Fibroblast of lung (primary cell): ENCODE data around the gene SLC37A1. TPM values are rescaled to one million over a fixed set of nuclear protein-coding genes. Genes with fewer than 3 reads are reported as not detected.

ENCODE experiments used
- DNase-seq, 2 donors: peaks; one replicate each; pipeline versions ENCODE4 v3.0.0 to v3.0.0-alpha.2; 2010; ENCODE audit warnings: low read depth in 2 of 2
- H2AFZ ChIP-seq: 2 replicates; pipeline ENCODE4 v1.5.1; 2012; ENCODE audit warnings: low read length, control low read depth, inconsistent platforms
- H3K27ac ChIP-seq: 2 replicates; pipeline ENCODE4 v1.5.1; 2011; ENCODE audit warnings: low read length, control low read depth; ENCODE audit not compliant: insufficient read depth
- H3K27me3 ChIP-seq: 2 replicates; pipeline ENCODE4 v1.5.1; 2011; ENCODE audit warnings: mild to moderate bottlenecking, low read length; ENCODE audit not compliant: control insufficient read depth, insufficient read depth
- H3K36me3 ChIP-seq: 2 replicates; pipeline ENCODE4 v1.5.1; 2011; ENCODE audit warnings: low read length; ENCODE audit not compliant: control insufficient read depth, insufficient read depth
- H3K4me1 ChIP-seq: 2 replicates; pipeline ENCODE4 v1.5.1; 2011; ENCODE audit warnings: low read length; ENCODE audit not compliant: control insufficient read depth, insufficient read depth; ENCODE audit errors: extremely low read depth
- H3K4me2 ChIP-seq: 2 replicates; pipeline ENCODE4 v1.5.1; 2011; ENCODE audit warnings: low read length, control low read depth; ENCODE audit not compliant: insufficient read depth; ENCODE audit errors: extremely low read depth
- H3K4me3 ChIP-seq, 4 experiments: fragments of 200-600 bp in 1 of 4; sonication (generic) in 1 of 4; replicated peaks in 1 of 4; 2 replicates each; pipeline ENCODE4 v1.5.1; 2011 to 2016; ENCODE audit warnings: low read length in 4 of 4, low read depth in 3 of 4, mild to moderate bottlenecking in 3 of 4, control low read depth in 2 of 4, inconsistent platforms in 1 of 4, mixed read lengths in 1 of 4; ENCODE audit not compliant: insufficient read depth in 1 of 4; ENCODE audit errors: control extremely low read depth in 1 of 4
- H3K79me2 ChIP-seq: 2 replicates; pipeline ENCODE4 v1.5.1; 2012; ENCODE audit warnings: mild to moderate bottlenecking, low read length, inconsistent platforms; ENCODE audit not compliant: control insufficient read depth, insufficient read depth
- H3K9ac ChIP-seq: 2 replicates; pipeline ENCODE4 v1.5.1; 2011; ENCODE audit warnings: mild to moderate bottlenecking, low read length, control low read depth; ENCODE audit not compliant: insufficient read depth
- H3K9me3 ChIP-seq: 2 replicates; pipeline ENCODE4 v1.5.1; 2012; ENCODE audit warnings: low read depth, low read length; ENCODE audit not compliant: control insufficient read depth, insufficient read depth
- H4K20me1 ChIP-seq: 2 replicates; pipeline ENCODE4 v1.5.1; 2011; ENCODE audit warnings: low read length; ENCODE audit not compliant: control insufficient read depth, insufficient read depth; ENCODE audit errors: extremely low read depth
- EZH2 ChIP-seq: IDR thresholded peaks from 2 replicates; pipeline ENCODE4 v1.5.1; 2012; ENCODE audit warnings: low read length, control low read depth, mild to moderate bottlenecking; ENCODE audit errors: missing control alignments
- polyA plus RNA-seq, 2 donors: library from polyadenylated mRNA; depleted of rRNA in 1 of 2; stranded (reverse) in 1 of 2; unstranded in 1 of 2; fragments of >200 nt; gene quantifications; 2 replicates each; pipeline ENCODE4 v1.2.1, GENCODE V29; 2011 to 2012; ENCODE audit warnings: missing spikeins in 1 of 2
- total RNA-seq: library from RNA; depleted of rRNA; stranded (reverse); fragments of >200 nt; gene quantifications from 2 replicates; pipeline ENCODE4 v1.2.1, GENCODE V29; 2014
- TF ChIP-seq, protein P1 (sequence below), 2 donors: IDR thresholded peaks in 1 of 2; conservative IDR thresholded peaks in 1 of 2; 1 replicate in 1 of 2; 2 replicates in 1 of 2; pipeline ENCODE4 v1.5.1; 2011 to 2012; ENCODE audit warnings: low read length in 2 of 2, control low read depth in 1 of 2, inconsistent platforms in 1 of 2, low read depth in 1 of 2, mild to moderate bottlenecking in 1 of 2

The SLC37A1 gene
- total and polyA plus RNA-seq, 2 donors (not counting 1 experiment from before 2014, with no cell fraction given): 0.42 to 6.4 TPM

DNA sequence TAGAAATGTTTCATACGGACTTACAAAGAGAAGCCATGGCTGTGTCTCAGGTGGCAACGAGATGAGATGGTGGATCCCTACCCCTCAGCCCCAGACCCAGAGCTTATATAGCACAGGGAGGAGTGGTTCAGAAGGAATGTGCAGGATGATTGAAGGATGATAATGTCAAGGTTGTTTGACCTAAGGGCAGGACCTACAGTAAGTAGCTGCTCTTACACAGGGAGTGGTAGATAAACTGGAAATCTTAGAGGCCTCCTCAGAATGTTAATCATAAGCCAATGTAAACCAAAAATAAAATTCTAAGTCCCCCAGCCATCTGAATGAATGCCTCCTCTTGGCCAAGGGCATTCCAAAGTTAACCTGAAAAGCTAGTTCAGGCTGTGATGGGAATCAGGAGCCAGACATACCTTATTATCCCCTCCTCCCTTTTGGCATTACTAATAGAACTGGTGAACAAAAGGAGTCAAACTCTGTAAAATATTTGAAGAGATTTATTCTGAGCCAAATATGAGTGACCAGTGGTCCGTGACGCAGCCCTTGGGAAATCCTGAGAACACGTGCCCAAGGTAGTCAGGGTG is 94.0 kb downstream of the SLC37A1 start:
- Histone ChIP-seq H3K9me3 (no peaks in the 10 kb centered on the region), H3K79me2 (no peaks in the 10 kb centered on the region), H3K27ac (no peak overlapping the region), H3K4me3 (no peak overlapping the region), H3K36me3 (no peaks in the 10 kb centered on the region), H3K4me2 (no peak overlapping the region), H3K27me3 (no peaks in the 10 kb centered on the region), H3K9ac (no peak overlapping the region), H4K20me1 (no peaks in the 10 kb centered on the region), H2AFZ (no peak overlapping the region), H3K4me1 (no peaks in the 10 kb centered on the region)
- no peak for DNase-seq
- TF ChIP-seq, protein P1, sequence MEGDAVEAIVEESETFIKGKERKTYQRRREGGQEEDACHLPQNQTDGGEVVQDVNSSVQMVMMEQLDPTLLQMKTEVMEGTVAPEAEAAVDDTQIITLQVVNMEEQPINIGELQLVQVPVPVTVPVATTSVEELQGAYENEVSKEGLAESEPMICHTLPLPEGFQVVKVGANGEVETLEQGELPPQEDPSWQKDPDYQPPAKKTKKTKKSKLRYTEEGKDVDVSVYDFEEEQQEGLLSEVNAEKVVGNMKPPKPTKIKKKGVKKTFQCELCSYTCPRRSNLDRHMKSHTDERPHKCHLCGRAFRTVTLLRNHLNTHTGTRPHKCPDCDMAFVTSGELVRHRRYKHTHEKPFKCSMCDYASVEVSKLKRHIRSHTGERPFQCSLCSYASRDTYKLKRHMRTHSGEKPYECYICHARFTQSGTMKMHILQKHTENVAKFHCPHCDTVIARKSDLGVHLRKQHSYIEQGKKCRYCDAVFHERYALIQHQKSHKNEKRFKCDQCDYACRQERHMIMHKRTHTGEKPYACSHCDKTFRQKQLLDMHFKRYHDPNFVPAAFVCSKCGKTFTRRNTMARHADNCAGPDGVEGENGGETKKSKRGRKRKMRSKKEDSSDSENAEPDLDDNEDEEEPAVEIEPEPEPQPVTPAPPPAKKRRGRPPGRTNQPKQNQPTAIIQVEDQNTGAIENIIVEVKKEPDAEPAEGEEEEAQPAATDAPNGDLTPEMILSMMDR (conservative IDR thresholded peaks at IDR 0.05 in 1 of 2, IDR thresholded peaks at IDR 0.05 in 1 of 2; ENCODE audit: low read depth in 1 of 2, low read length in 2 of 2): no peak
- no peak for TF ChIP-seq EZH2

DNA sequence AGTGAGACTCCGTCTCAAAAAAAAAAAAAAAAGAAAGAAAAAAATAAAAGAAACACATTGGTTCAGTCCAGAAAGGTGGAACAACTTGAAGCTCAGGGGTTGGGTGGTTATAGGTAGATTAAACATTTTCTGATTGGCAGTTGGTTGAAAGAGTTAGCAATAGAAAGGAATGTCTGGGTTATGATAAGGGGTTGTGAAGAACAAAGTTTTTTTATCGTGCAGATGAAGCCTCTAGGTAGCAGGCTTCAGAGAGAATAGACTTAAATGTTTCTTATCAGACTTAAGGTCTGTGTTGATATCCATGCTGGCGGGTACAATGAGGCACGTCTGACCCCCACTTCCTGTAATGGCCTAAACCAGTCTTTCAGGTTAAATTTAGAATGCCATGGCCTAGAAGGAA is 94.8 kb downstream of the SLC37A1 start:
- Histone ChIP-seq H3K79me2 (no peaks in the 10 kb centered on the region), H3K9me3 (no peaks in the 10 kb centered on the region), H3K9ac (no peak overlapping the region), H4K20me1 (no peaks in the 10 kb centered on the region), H3K36me3 (no peaks in the 10 kb centered on the region), H3K4me2 (no peak overlapping the region), H3K27me3 (no peaks in the 10 kb centered on the region), H3K4me1 (no peaks in the 10 kb centered on the region), H2AFZ (no peak overlapping the region), H3K27ac (no peak overlapping the region), H3K4me3 (no peak overlapping the region)
- no peak for DNase-seq
- TF ChIP-seq, protein P1 (conservative IDR thresholded peaks at IDR 0.05 in 1 of 2, IDR thresholded peaks at IDR 0.05 in 1 of 2; ENCODE audit: low read depth in 1 of 2, low read length in 2 of 2): no peak
- no peak for TF ChIP-seq EZH2

DNA sequence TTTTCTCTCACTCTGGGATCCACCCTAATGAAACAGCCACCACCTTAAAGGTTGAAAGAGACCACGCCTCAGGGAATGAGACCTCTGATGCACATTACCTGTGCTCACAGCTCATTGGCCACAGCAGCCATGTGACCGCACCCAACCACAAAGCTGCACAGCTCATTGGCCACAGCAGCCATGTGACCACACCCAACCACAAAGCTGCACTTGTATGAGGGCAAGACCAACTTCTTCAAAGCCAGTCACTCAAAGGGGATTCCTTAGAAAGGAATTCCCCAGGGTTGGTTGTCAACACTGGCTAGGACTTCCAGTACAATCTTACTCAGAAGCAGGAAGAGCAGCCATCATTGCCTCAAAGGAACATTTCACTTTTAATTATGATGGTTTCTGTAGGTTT is 96.2 kb downstream of the SLC37A1 start:
- H3K79me2 ChIP-seq: no peaks in the 10 kb centered on the region
- H3K27ac ChIP-seq: no peak overlapping the region
- H3K4me1 ChIP-seq: no peaks in the 10 kb centered on the region
- H3K27me3 ChIP-seq: no peaks in the 10 kb centered on the region
- H3K9ac ChIP-seq: no peak overlapping the region
- no peaks in the 10 kb centered on the region for H3K36me3 ChIP-seq
- TF ChIP-seq, protein P1 (conservative IDR thresholded peaks at IDR 0.05 in 1 of 2, IDR thresholded peaks at IDR 0.05 in 1 of 2; ENCODE audit: low read depth in 1 of 2, low read length in 2 of 2): no peak
- no peak for TF ChIP-seq EZH2
- DNase-seq: no peak
- H3K4me2 ChIP-seq: no peak overlapping the region
- no peaks in the 10 kb centered on the region for H4K20me1 ChIP-seq
- no peak overlapping the region for H3K4me3 ChIP-seq
- H3K9me3 ChIP-seq: no peaks in the 10 kb centered on the region
- H2AFZ ChIP-seq: no peak overlapping the region
